Activated CD4-positive, alpha-beta T cell treated with anti-CD3 and anti-CD28 coated beads, Interleukin-2, Interleukin-6, amounts not matched to agents 100 ng/mL and 50 ng/mL, durations not matched to agents 16 hours and 8 hours (primary cell): ENCODE data around the gene DSCAM.

ENCODE experiments used
- DNase-seq: peaks from one replicate; pipeline ENCODE4 v3.0.0-alpha.2; 2020

Gene DSCAM

DNA sequence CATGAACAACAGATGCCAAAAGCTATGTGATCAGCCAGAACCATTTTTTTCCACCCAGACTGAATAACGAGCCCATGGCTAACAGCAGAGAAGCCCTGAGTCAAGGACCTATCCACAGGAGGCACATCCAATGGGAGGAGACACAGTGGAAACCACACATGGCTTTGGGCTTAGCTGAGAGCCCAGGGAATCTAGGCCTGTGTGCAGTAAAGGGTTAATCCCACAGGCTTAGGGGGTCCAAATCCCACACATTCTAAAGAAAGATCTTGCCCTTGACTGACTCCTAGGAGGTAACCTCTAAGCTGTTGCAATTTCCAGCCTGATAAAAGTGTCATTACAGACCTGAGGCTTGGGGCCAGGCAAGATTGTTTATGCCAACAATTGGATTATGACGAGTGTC lies 194.5 kb downstream of the DSCAM start:
- DNase-seq, result no peak

DNA sequence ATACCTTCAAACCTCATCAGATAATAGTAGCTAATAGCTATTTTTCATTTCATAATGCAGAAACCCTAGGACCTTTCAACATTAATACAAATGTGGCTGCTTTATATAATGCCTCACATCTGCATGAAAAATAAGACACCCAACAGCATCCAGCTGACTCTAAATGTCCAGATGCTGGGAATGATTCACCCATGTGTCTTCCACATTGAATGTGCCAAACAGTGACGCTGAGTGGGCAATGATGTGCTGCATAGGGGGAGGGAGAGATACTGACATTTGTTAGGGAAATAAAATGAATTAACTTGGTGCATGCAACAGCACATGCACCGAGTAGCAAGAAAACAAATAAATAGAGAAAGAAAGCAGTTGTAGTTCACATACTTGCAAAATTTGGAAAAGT lies 199.3 kb downstream of the DSCAM start:
- no peak for DNase-seq

DNA sequence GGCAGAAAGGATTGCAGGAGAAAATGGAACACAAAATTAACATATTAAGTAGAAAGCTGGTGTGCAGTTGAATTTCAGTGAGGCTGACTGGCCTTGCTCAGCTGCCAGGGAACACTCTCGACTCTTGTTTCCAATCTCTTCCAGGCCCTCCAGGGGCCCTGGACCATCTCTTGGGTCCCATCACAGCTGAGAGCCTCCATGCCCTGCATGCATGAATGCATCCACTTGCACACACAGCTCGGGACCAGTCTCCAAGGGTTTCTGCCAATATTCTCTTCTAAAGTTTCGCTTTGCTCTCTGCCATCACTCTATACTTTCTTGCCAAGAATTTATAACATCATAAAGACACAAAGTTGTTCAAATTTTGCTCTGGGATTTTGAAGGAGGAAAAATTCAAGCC lies 200.3 kb downstream of the DSCAM start:
- DNase-seq, result no peak

DNA sequence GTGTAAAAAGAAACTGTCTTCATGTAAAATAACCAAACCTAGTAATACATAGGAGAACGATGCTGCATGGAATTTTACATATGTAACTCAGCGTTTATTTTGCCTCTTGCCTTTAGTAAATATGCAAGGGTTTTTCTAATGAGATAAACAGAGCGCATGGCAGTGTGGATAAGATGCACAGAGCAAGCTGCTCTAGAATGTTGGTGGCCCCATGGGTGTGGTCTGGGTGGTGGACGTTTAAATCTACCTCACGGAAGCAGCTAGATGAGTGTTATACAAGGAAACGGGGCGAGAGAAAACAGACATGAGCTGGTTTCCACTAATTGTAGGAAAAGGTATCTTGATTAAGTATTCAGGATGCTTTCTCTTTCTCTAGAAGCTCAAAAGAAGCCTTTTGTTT lies 205.9 kb downstream of the DSCAM start:
- no peak for DNase-seq

DNA sequence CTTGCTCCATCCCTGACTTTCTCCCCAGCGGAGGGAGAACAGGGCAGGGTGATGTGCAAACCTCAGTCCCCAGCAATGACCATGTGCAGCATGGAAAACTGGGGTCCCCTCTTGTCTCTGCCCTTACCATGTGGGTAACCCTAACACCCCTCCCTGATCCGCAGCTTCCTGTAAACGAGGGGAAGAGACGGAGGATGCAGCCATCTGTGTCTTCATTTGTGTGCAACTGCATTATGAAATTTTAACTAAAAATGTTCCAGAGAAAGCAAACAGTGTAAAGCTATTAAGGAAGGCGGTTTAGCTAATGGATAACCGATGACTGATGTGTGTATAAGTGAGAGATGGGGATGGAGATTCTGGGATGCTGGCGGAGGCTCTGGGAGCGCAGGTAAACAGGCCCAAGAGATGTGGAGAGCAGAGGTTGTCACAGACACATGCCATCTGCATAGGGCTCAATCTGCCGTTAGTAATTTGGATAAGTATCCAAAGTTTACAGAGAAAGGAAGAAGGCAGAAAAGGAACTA lies 206.6 kb downstream of the DSCAM start:
- no peak for DNase-seq

DNA sequence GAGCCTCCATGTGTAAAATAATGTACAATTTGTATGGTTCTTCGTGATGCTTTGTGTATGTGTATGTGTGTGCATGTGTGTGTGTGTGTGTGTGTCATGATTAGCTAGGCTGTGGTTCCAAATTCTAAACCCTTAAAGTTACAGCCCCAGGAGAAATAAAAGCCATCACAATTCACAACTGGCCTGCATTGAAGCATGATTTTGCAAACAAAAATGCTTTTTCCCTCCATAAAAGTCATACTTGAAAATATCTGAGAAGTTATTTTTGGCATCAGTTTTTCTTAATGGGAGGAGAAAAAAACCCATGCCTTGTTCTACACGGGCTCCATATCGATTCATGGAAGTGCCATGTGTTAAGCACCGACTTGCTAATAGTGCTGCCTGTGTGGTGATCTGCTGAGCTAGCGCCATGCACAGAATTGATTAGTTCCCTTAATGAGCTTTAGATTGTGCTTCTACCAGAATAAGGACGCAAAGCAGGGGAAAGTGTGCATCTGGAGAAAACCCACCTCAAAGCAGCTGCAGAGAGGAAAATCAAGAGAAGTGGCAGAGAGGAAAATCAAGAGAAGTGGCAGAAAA lies 207.3 kb downstream of the DSCAM start:
- no peak for DNase-seq

DNA sequence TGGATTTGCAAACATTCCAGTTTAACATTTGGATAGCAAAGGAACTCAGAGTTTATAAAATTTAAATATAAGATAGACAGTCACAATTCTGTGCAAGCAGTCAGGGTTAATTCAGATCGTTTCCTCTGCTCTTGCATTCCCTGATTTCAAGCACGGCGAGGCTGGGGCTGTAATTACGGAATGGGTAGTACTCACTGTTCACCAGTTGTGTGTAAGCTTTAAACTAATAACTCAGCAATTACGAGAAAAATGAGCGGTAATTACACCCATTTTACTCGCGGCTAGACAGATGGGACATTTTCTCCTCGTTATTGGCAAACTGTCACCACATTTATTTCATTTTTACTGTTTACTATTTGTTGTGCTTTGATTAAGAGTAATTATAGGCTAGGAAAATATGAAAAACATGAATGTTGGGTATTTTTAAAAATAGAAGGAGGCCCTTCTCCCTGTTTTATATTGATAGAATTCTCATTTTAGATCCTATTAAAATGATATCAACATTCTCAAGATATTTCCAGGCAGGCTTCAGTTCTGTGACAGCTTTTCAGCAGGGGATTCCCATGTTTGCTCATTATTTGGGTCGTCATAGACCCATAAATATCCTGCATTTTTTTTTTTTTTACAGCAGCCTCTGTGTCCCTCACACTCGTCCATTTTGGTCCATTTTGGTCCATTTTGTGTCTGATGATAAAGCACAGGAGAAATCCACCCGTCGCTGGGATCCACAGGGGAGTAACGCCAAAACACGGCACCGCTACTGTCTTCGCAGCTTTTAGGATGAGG lies 208.3 kb downstream of the DSCAM start:
- DNase-seq, result no peak

DNA sequence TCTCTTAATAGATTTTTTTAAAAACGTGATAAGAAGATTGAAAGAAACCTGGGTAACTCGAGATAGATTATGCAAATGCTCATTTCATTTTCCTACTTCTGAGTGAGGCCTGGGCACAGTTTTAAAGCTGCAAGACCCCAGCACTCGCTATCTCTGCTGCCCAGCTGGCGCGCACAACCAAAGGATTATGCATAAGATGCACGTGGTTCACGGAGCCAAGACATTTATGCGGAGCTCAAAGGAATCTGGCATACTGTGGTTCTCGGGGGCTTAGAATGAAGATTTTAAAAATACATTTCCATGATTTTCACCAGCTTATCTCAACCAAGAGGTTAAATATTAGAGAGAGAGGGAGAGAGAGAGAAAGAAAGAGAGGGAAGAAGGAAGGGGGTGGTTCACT lies 210.9 kb downstream of the DSCAM start:
- no peak for DNase-seq

DNA sequence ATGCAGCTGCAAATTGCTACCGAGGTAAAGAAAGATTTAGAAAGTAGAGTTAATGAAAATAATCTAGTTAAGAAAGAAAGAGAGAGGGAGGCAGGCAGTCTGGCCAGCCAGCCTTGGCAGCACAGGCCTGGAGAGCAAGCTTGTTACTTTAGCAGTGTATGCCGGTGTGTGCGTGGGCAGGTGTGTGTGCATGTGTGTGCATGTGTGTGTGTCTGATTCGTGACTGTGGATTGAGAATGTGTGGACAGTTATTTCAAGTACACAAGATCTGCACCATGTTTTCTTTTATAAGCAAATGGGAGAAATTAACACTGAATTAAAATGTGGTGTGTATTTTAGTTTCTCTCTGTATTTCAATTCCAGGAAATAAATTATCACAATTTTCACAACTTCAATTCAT lies 211.6 kb downstream of the DSCAM start:
- DNase-seq, result no peak

DNA sequence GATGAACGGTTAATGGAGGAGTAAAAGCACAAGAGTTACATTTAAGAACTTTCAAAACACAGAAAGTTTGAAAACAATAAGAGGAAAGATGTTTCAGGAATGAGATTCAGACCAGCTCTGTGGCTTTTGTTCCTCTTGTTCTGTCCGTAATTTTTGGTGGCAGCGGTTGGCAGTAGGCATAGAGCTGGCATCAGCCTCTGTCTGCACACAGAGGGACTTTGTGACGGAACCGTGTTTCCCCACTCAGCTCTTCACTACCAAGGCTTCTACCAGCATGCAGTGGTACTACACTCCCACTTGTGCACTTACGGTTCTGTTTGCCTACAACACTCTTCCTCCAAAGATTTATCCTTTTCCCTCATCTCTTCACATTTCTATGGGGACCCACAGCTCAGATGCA lies 212.8 kb downstream of the DSCAM start:
- no peak for DNase-seq

DNA sequence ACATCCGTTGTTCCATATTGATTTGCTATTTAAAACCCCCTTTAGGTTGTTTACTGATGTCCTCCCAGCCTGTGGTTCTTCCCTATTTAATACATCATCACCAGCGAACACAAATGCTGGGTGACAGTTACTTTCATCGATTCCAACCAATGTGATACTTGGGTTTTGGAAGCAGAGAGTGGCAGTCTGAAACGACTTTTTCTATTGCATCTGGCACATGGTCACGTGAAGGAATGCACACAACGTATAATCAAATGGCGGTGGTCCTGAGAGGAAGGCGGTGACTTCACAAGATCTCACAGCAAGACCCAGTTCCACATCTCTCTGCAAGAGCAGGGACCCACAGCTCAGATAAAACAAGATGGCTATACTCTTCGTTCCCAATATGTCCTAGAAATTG lies 213.9 kb downstream of the DSCAM start:
- DNase-seq, result no peak

DNA sequence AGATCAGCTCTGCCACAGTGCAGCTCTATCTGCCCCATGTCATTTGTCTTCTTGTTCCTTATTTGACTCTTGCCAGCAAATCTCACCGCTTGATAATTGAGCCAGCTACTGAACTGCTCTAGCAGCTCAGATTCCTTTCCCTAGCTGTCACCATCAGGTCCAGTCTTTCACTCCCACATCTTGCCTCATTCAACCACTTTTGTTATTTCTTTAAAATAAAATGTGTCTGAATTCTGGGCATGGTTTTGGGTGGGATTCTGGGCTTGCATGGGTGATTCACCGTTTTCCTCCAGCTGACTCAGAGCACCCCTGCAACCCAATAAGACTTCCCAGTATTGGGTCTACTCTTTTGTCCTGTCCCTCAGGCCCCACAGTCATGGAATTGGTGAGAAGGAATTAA lies 215.7 kb downstream of the DSCAM start:
- DNase-seq, result no peak

DNA sequence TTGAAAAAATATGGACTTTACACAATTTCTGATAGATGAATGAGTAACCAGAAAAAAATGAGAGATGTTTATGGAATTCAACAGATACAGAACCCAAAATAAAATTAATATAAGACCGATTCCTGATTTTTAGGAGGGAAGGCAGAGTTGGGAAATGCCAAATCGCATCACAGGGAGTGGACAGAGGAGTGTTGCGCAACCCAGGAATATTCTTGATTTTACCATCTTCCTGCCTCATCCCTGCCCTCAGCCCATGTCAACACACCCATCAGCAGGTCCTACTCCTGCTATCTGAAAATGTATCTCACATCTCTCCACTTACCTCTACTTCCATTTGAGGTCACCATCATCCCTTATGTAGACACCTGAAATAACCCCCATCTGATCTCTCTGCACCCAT lies 221.0 kb downstream of the DSCAM start:
- no peak for DNase-seq

DNA sequence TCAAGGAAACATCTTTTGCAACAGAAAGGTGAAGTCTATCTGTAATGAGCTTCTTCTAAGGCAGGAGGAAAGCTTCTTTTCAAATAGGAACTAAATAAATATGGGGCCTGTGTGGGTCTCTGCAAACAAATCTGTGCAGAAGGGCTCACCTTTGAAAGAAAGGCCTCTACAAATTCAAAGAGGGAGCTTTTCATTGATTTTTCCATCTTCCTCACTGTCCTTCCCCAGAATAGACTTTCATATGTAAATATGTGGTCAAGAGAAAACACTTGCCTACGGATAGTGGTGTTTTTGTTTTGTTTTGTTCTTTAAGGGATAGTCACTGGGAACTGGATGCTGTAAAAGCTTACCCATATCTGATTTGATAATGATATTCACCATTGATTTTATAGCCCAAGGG lies 223.4 kb downstream of the DSCAM start:
- no peak for DNase-seq

DNA sequence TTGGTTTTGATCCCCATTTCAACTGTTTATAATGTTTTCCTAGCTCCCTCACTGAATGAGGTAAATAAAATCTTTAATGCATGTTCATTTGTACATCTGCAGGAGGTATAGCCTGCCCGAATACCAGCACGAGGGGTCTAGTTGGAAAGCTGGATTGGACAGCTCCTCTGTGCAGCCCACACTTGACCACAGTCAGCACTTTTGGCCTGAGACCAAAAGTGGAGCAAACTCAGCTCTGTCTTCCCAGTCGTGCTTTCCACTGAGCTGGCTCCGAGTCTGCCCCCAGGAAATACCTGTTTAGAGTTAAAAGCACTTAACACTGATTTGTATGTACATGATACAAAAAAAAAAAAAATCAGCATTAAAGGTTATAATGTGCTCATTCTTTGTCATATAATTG lies 224.4 kb downstream of the DSCAM start:
- no peak for DNase-seq

DNA sequence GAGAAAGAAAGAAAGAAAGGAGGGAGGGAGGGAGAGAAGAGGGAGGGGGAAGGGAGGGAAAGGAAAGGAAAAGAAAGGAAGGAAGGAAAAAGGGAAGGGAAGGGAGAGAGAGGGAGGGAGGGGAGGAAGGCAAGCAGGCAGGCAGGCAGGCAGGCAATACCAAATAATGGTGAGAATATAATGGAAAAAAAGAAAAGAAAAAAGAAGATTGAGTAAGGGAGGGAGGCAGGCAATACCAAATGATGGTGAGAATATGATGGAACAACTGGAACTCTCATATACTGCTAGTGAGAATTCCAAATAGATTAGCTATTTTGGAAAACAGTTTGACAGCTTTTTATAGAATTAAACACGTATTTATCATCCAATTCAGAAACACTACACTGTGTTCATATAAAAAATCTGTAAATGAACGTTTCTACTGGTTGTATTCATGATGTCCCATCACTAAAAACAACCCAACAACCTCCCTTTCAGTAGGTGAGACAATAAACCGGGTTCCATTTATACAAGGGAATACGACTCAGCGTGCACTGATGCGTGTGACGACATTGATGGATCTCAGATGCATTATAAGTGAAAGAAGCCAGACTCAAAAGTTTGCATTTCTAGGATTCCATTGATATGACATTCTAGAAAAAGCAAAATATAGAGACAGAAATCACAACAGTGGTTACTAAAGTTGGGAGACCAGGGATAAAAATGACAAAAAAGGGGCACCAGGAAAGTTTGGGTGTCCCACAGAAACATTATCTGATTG lies 226.4 kb downstream of the DSCAM start:
- no peak for DNase-seq

DNA sequence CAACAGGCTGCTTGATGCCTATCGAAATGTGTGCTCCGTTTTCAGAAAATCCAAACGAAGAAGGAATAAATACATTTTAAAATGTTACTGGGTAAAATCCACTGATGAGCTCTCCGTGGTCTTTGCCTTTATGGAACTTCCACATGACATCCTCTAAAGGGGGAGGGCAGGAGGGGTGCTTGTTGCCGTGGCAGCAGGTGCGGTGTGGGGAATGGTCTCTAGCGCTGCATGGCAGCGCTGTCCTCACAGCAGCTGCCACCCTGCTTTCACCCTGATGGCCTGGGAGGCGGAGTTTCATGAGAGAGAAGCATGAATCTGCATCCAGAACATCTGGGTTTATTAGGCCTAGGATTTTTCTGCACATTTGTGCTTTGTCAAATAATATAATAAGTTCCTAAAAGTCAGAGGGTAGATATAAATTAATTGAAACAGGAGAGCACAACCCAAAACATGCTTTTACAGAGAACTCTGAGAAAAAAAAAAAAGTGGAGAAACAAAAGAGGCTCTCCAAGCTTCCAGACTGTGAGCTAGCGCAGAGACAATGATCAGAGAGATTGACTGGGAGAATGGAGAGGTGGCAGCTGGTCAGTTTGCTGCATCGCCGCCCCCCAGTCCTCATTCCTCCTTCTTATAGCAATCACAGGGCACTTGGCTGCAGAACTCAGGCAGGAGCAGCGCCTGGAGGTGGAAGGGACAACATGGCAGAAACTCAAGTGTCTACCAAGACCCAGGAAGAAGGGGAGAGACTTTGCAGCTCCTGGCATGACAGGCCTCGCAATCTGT lies 228.6 kb downstream of the DSCAM start:
- DNase-seq, result no peak

DNA sequence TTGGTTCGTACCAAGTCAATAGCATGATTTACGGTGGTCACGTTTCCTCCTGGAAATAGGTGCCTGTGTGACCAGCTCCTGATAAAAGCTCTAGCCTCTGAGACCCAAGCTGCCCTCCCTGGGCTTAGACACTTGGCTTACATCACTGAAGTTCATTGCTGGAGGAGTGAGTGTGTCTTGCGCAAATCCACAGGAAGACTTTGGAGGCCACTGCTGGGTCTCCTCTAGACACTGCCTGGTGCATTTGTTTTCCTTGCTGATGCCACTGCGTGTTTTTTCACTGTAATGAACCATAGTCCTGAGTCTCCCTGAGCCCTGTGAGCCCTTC lies 230.6 kb downstream of the DSCAM start:
- DNase-seq, result no peak

DNA sequence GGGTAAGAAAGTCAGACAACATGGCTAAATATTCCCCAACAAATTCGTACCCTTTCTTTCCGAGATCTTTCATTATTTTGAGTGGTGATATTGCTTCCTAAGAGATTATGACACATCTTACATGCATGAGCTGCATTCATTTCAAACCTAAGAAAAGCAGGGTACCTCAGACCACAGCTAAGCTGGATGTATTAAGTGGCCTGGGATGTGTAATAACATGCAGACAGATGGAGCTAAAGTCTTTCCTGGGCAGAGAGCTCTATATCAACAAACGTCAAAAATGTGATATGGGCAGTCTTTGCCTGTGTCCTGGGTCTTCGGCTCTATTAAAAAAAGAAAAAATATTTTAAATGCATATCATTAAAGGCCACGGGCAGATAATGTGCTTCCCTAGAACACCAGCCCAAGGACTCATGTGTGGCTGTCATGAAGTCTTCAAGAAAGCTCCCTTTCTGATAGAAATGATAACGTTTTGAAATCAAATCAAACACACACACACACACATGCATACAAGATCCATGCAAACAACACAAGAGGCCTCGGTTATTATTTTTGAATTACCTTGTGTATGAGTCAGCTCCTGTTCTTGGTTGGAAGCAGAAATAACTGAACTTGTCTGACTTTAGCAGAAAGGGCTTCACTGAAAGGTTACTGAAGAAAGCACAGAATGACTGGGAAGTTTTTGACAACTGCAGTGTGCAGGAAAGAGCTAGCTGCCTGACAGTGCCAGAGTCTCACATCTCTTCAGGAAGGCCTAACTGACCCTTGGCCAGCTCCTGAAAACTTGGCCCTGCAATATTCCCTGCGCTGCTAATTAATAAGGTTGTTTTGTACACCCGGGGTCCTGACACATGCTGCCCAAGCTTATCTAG lies 231.2 kb downstream of the DSCAM start:
- DNase-seq, result no peak

DNA sequence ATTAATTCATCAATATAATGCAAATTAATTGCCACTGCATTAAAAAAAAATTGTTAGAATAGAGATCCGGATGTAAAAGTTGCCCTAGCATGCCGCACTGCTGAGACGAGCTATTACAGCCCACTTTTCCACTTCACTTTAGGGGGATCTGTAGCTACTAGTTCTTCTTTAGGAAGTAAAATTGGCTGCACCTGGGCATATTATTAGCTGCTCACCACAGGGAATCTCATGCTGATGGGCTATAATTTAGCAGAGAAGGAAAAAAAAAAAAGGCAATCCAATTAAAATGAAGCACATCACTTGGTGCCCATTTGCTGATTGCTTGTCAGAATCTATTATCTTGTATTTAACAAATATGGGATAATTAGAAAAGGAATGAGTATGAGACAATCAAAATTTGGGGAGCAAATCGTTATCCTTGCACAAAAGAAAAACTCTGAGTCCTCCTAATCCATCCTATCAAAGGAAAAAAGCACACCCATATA lies 233.4 kb downstream of the DSCAM start:
- no peak for DNase-seq

DNA sequence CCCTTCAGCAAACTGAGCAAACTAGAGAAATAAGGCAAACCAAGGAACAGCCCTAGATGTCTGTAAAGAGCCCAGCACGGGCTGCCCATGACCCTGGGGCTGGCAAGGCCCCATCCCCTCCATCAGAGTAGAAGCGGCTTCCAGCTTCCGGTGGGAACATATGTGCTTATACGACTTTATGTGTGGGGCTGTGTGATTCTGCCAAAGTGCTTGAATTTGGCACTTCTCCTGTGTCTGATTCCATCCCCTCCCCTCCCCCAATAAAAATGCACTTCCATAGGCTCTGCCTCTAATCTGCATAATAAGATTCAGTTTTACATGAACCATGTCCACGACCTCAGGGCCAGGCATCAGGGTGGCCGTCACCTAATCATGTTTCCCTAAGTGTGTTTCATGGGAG lies 236.6 kb downstream of the DSCAM start:
- no peak for DNase-seq

DNA sequence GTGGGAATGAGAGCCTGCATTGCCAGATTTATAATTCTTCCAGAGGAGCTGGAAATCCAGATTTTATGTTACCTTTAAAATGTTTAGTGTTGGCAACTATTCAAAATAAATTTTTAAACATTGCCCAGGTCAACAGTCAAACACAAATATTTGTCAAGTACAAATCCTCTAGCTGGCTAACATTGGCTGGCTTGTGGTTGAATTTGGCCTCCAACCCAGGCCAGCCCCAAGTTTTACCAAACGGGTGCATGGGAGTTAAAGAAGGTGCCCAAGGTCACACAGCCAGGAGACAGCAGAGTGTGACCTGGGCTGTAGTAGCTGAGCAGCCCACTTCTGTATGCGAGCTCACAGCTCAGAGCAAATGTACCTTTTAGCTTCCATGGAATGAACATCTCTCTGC lies 240.6 kb downstream of the DSCAM start:
- no peak for DNase-seq
